ENCODE results near the gene NEK5.

GRCh38 chr13:52034616-52035226 is 94.2 kb downstream of the NEK5 start:
- TF ChIP-seq EP300 (IDR thresholded peaks at IDR 0.05; ENCODE audit: borderline replicate concordance) (no peak), USF1 (IDR thresholded peaks at IDR 0.05) (no peak), TAF1 (IDR thresholded peaks at IDR 0.05; ENCODE audit: low read depth) (no peak), FOXM1 (IDR thresholded peaks at IDR 0.05; ENCODE audit: borderline replicate concordance, low read depth) (no peak), REST (IDR thresholded peaks at IDR 0.05; ENCODE audit: low read depth) (no peak), YY1 (IDR thresholded peaks at IDR 0.05; ENCODE audit: low read depth) (no peak), TEAD4 (IDR thresholded peaks at IDR 0.05) (no peak), EGR1 (IDR thresholded peaks at IDR 0.05) (no peak), RAD21 (IDR thresholded peaks at IDR 0.05; ENCODE audit: low read depth) (no peak)

Measured in Ishikawa (cell line).